Astrocyte of the spinal cord (primary cell): ENCODE measurements around the gene LSM7.

ENCODE experiments used
- DNase-seq: peaks from one replicate; pipeline ENCODE4 v3.0.0; 2011; ENCODE audit warnings: low read depth, low spot score
- H3K4me3 ChIP-seq: 2 replicates; pipeline ENCODE4 v1.5.1; 2011; ENCODE audit warnings: low read depth, mild to moderate bottlenecking, low read length, moderate library complexity
- CTCF ChIP-seq: IDR thresholded peaks from 2 replicates; pipeline ENCODE4 v1.5.1; 2012; ENCODE audit warnings: low read depth, mild to moderate bottlenecking, low read length, inconsistent platforms
- in situ Hi-C: cut with HindIII; loops from 2 replicates; pipeline ENCODE4 v1.10.0; 2017; ENCODE audit warnings: low sequenced_read_pairs

The LSM7 gene

GRCh38 chr19:2328401-2329148 lies at the start of gene LSM7, which contains the start of gene SPPL2B:
LSM7 (minus strand) TSS chr19:2328586; CDS start chr19:2328566, 20 bp downstream.
SPPL2B (plus strand) TSS chr19:2328684; CDS start chr19:2328710, 26 bp downstream.
- no peak for TF ChIP-seq CTCF
- peak within 1 kb of the TSS; percentile 97 for H3K4me3 ChIP-seq
- peak; percentile 88 for DNase-seq
- in situ Hi-C loops, result no loop called here

- DNase-seq, result no peak
- H3K4me3 ChIP-seq, result no peak overlapping the region
- in situ Hi-C loops, result no loop called here
- TF ChIP-seq CTCF, result no peak
Measured at GRCh38 chr19:2376784-2377519, 48.6 kb upstream of the LSM7 start.

- no peak for DNase-seq
- no peak for TF ChIP-seq CTCF
- in situ Hi-C loops, result no loop called here
- H3K4me3 ChIP-seq, result no peak overlapping the region
Measured at GRCh38 chr19:2375353-2376121, 47.2 kb upstream of the LSM7 start.

- in situ Hi-C loops, result no loop called here
- no peak for DNase-seq
- no peak overlapping the region for H3K4me3 ChIP-seq
- no peak for TF ChIP-seq CTCF
Measured at GRCh38 chr19:2374808-2375207, 46.4 kb upstream of the LSM7 start.

DNA sequence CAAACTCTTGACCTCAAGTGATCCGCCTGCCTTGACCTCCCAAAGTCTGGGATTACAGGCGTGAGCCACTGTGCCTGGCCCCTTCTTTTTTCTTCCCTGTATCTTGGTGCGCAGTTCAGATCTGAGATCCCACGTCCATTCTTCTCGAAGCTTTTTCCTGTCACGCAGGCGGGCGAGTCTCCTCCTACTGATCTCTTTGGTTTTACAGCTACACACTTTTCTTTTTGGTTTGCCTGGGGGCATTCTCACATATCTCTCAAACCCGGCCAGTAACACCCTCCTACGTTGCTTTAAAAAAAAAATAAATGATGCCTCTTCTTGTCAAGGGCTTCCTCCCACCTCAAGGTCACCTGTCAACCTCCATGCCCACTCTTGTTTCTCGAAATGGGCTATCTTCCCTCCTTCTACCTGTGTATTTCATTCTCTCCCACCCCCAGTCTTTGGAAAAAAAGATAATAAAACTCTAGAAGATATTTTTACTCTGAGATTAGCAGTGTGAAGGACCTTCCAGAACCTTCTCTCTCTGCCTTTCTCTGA lies 43.8 kb upstream of the LSM7 start:
- no peak overlapping the region for H3K4me3 ChIP-seq
- no peak for DNase-seq
- no peak for TF ChIP-seq CTCF
- in situ Hi-C loops, result no loop called here

- H3K4me3 ChIP-seq, result no peak overlapping the region
- no peak for TF ChIP-seq CTCF
- DNase-seq, result no peak
- in situ Hi-C loops, result no loop called here
Measured at GRCh38 chr19:2371656-2372055, 43.3 kb upstream of the LSM7 start.
